HG03175 (cell line): ENCODE results near the gene IGSF11.
A peak's percentile ranks its signal among the peaks of the same experiment; 100 is the strongest.

Experiments used
- ATAC-seq: cut with Tn5 transposase; IDR thresholded peaks from one replicate; pipeline ENCODE4 v1.9.1; 2021; ENCODE audit warnings: mild to moderate bottlenecking, moderate library complexity; ENCODE audit not compliant: unreplicated experiment

The IGSF11 gene

GRCh38 chr3:118889691-118890090, 145.0 kb downstream of the IGSF11 start:
- ATAC-seq, result no peak

- ATAC-seq, result no peak
Observed at GRCh38 chr3:118886708-118887107, 147.9 kb downstream of the IGSF11 start.

GRCh38 chr3:118884748-118885206, 149.9 kb downstream of the IGSF11 start:
- peak; percentile 74 for ATAC-seq

DNA sequence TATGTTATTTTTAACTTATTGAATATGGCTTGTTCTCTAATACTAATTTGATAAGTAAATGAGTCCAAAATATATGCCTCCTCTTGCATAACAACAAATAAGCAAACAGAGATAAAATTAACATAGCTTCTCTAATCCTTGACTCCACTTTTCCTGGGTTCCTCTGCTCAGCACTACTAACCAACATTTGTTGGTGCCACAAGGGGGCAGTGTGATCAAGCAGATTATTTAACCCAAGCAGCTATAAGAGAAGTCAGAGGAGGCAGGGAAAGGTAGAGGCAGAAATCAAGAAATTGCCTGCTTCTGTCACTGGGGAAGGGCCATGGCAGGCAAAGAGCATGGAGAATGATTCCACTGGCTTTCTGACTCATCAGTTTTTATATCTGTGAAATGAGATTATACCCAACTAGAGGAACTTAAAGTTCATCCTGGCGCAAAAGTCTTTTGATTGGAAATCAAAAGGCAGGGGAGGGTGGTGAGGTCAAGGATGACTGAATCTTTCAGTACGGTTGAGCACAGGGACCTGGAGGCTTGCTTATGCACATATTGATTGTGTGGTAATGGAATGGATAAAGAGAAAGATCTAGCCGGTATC, 152.2 kb downstream of the IGSF11 start:
- peak; percentile 70 for ATAC-seq

GRCh38 chr3:118868051-118868450, 166.6 kb downstream of the IGSF11 start:
- ATAC-seq, result no peak

GRCh38 chr3:118863731-118864322, 170.8 kb downstream of the IGSF11 start:
- ATAC-seq, result peak; percentile 88

DNA sequence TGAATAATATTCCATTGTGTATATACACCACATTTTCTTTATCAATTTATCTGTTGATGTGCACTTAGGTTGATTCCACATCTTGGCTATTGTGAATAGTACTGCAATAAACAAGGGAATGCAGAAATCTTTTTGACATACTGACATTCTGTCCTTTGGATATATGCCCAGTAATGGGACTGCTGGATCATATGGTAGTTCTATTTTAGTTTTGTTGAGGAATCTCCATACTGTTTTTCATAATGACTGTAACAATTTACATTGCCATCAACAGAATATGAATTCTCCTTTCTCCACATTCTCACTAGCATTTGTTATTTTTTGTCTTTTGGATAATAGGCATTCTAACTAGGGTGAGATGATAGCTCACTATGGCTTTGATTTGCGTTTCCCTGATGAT, 174.7 kb downstream of the IGSF11 start:
- ATAC-seq, result no peak

- ATAC-seq, result peak; percentile 81
Observed at GRCh38 chr3:118851466-118852193, 183.0 kb downstream of the IGSF11 start.

DNA sequence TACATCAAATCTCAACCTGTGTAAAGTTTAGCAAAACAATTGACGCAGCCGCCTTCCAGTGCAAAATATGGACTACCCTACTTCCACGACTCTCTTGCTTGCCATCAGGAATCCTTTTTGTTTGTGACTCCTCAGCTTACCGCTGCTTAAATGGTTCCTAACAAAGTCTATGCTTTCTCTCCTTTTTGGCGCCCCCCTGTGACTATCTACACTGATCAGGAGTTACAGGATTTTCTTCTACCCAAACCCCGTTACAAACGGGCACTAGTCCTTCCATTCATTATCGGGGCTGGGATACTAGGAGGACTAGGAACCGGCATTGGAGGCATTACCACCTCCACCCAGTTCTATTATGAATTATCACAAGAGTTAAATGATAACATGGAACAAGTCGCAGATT, 184.0 kb downstream of the IGSF11 start:
- ATAC-seq, result no peak
